ENCODE measurements around the gene OLIG2. TPM values are rescaled to one million over a fixed set of nuclear protein-coding genes. Genes with fewer than 3 reads are reported as not detected.

The OLIG2 gene
- total RNA-seq, 1 experiment from 2014 or later = not detected

- DNase-seq (ENCODE audit: low read depth) = no peak
These were observed 5.7 kb upstream of the OLIG2 start for GRCh38 chr21:33019885-33020557.

GRCh38 chr21:33020558-33021100, 5.1 kb upstream of the OLIG2 start:
- no peak for DNase-seq (ENCODE audit: low read depth)

GRCh38 chr21:33021150-33021549, 4.6 kb upstream of the OLIG2 start:
- DNase-seq (ENCODE audit: low read depth) = no peak

- DNase-seq (ENCODE audit: low read depth) = no peak
These were observed 4.1 kb upstream of the OLIG2 start for GRCh38 chr21:33021667-33022066.

- no peak for DNase-seq (ENCODE audit: low read depth)
These were observed 3.3 kb upstream of the OLIG2 start for GRCh38 chr21:33022489-33022827.

GRCh38 chr21:33022828-33023573, 2.7 kb upstream of the OLIG2 start:
- DNase-seq (ENCODE audit: low read depth) = no peak

- no peak for DNase-seq (ENCODE audit: low read depth)
These were observed 2.0 kb upstream of the OLIG2 start for GRCh38 chr21:33023574-33024200.

GRCh38 chr21:33024201-33025103, 1.3 kb upstream of the OLIG2 start:
- no peak for DNase-seq (ENCODE audit: low read depth)

- no peak for DNase-seq (ENCODE audit: low read depth)
These were observed 638 bp upstream of the OLIG2 start for GRCh38 chr21:33025106-33025488.

GRCh38 chr21:33026443-33026858, 716 bp downstream of the OLIG2 start:
- DNase-seq (ENCODE audit: low read depth) = no peak

GRCh38 chr21:33026878-33027400, 1.2 kb downstream of the OLIG2 start:
- DNase-seq (ENCODE audit: low read depth) = no peak

- no peak for DNase-seq (ENCODE audit: low read depth)
These were observed 1.9 kb downstream of the OLIG2 start for GRCh38 chr21:33027401-33028286.

- no peak for DNase-seq (ENCODE audit: low read depth)
These were observed 2.5 kb downstream of the OLIG2 start for GRCh38 chr21:33028287-33028670.

- DNase-seq (ENCODE audit: low read depth) = no peak
These were observed 3.1 kb downstream of the OLIG2 start for GRCh38 chr21:33028773-33029384.

GRCh38 chr21:33029385-33029921, 3.7 kb downstream of the OLIG2 start:
- DNase-seq (ENCODE audit: low read depth) = no peak

GRCh38 chr21:33029975-33030461, 4.3 kb downstream of the OLIG2 start:
- DNase-seq (ENCODE audit: low read depth) = no peak

GRCh38 chr21:33030633-33031032, 4.9 kb downstream of the OLIG2 start:
- no peak for DNase-seq (ENCODE audit: low read depth)

- DNase-seq (ENCODE audit: low read depth) = no peak
These were observed 5.6 kb downstream of the OLIG2 start for GRCh38 chr21:33031152-33031911.
